Pulmonary artery endothelial cell (primary cell): Measurements from ENCODE around the gene P3H3. TPM values are rescaled to one million over a fixed set of nuclear protein-coding genes. Genes with fewer than 3 reads are reported as not detected.
"Not testable (repeated sequence)": the region's sequence is repeated elsewhere in the genome, so short reads cannot be mapped to it uniquely, and the experiment has no call there.

Source experiments
- DNase-seq: peaks from one replicate; pipeline ENCODE4 v3.0.0-alpha.2; 2011; ENCODE audit warnings: low read depth, low spot score
- total RNA-seq: library from RNA; depleted of rRNA; stranded (reverse); fragments of >200 nt; gene quantifications from 2 replicates; pipeline ENCODE4 v1.2.3, GENCODE V29; 2014

Gene P3H3
- total RNA-seq, 1 donor from 2014 or later = 83.1 TPM

- no peak for DNase-seq
Measured at GRCh38 chr12:6843118-6843902, 15.1 kb downstream of the P3H3 start.

DNA sequence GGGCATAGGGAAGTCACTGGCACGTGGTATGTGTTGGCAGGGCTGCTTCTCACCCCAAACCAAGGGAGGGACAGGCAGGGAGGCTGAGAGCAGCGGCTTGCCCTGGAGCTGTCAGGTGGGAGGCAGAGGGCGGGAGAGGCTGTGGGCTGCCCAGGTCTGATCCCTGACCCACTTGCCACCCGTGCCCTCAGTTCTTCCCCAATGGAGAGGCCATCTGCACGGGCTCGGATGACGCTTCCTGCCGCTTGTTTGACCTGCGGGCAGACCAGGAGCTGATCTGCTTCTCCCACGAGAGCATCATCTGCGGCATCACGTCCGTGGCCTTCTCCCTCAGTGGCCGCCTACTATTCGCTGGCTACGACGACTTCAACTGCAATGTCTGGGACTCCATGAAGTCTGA, 17.2 kb downstream of the P3H3 start:
- DNase-seq = no peak

DNA sequence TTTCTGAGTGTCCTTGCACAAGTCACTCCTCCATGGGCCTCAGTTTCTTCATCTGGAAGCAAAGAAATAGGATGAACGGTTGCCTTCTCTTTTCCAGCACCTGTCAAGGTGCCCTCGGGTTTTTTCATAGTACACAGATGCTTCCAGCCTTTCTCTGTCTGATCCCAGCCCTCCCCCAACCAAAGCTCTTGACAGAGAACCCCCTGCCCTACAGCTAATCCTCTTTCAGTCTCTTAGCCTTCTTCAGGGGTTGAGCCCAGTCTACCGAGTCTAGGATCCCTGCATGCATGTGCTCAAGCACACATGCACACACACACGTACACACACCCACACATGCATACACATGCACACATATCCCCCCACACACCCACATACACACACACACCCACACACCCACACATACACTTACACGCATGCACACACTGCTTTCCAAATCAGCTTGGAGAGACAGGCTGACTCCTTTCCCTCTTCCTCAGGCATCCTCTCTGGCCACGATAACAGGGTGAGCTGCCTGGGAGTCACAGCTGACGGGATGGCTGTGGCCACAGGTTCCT, 18.2 kb downstream of the P3H3 start:
- no peak for DNase-seq

DNA sequence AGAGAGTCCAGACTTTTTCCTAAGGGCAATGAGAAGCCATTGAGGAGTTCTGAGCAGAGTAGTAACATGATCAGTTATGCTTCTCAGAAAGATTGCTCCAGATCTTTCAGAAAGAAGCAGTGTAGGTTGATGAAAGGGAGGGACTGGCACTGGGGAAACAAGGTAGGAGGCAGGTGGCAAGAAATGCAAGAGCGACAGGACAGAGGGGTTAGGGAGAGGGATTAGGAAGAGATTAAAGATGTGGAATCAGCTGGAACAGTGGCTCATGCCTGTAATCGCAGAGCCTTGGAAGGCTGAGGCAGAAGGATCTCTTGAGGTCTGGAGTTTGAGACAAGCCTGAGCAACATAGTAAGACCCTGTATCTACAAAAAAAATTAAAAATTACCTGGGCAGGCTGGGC, 19.5 kb downstream of the P3H3 start:
- no peak for DNase-seq

- DNase-seq = no peak
Measured at GRCh38 chr12:6849427-6849826, 21.2 kb downstream of the P3H3 start.

GRCh38 chr12:6849976-6850560, 21.9 kb downstream of the P3H3 start:
- no peak for DNase-seq

- no peak for DNase-seq
Measured at GRCh38 chr12:6850796-6851152, 22.6 kb downstream of the P3H3 start.

DNA sequence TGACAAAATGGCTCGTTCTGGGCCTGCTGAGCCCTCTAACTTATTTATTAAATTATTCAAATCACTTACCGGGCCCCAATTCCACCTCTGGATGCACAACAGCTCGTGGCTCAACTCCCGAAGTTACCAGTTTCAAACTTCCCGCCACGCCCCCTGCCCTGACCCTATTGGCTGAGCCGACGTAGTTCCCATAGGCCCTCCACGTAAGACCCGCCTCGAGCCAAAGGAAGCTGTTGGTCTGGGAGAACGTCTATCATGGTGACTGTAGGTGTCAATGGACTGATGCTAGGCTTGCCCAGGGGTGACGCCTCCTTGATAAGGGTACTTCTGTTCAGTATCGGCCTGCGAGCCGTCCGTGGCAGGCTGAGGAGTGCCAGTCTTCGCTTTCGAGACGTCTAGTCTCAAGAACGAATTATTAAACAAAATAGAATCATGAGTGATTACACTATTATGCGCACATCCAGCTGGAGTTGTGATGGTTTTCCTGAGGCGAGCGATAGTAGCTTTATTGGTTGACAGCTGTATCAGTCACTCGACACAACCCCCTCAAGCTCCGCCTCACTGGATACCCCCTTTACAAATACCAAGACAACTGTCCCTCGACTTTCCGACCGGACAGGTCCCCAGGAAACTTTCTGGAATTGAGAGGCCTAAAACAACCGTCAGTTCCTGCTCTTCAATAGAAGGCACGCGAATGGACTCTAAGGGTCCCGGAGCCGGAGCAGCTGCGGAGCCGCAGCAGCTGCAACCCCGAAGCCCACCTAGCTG, 23.1 kb downstream of the P3H3 start, which contains the start of gene CDCA3:
Gene CDCA3 (minus strand): TSS at position 134 of the 768 bp plus-strand sequence. CDS start 334 bp downstream, outside the sequence.
- peak; percentile 97 for DNase-seq

GRCh38 chr12:6851921-6852650, 23.9 kb downstream of the P3H3 start, which contains the start of gene USP5:
USP5 (plus strand) TSS chr12:6852150; CDS start chr12:6852180, 30 bp downstream.
- peak; percentile 99 for DNase-seq

DNA sequence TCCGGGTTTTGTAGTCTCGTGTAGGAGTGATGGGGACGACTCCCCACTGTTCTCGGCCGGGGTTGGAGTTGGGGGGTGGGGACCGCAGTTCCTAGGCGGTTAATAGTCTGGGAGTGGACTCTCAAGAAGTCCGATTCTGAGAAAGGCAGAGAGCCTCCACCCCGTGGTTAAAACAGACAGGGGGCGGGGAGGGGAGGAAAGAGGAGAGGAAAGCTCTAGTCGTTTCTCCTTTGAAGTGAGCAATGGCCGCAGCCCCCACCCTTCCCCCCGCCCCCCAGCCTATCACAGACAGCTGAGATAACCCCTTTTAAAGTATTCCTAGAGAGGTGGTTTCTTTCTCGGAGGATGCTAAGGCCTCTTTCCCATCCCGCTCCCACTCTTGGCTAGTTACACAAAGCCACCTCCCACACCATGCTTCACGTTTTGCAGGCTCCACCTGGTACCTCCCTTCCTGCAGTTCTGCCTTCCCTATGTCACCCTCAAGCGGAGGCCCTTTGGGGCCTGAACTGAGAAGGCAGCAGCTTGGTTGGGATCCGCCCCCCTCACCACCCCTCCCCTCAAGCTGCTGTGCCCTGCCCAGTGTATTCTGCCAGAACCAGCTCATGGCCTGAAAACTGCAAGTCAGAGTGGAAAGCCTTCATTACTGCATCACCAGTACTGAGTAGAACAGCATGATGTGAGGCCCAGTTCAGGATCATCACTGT, 24.6 kb downstream of the P3H3 start:
- DNase-seq = no peak

DNA sequence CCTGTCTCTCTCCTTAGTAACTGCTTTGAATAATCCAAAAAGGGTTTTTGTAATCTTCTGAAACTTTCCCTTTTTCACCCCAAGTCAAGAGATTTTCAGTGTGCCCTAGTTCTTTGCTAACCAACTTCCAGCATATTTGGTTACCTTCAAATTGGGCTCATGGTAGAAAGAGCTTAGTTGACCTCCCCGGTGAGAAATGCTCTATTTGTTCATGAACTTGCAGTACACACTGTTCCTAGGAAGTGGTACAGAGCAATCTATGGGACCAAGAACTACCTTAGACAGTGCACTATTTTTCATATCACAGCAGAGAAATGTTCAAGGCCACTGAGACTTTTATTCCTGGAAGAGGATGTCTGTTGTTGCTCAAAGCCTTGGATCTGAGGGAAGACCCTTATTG, 25.4 kb downstream of the P3H3 start:
- no peak for DNase-seq

- DNase-seq = no peak
Measured at GRCh38 chr12:6854036-6854435, 25.8 kb downstream of the P3H3 start.

DNA sequence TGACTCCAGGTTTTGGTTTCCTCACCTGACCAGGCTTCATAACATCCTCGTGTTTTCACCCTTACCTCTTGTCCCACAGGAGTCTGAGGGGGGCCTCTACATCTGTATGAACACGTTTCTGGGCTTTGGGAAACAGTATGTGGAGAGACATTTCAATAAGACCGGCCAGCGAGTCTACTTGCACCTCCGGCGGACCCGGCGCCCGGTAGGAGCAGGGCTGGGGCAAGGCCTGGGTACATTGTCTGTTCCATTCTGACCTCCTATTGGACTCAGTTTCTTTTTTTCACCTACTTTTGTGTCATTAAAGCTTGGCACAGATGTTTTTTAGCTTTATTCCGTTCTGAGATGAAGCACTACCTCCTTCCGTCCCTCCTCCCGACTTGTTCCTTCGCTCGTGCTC, 27.1 kb downstream of the P3H3 start:
- DNase-seq = no peak

DNA sequence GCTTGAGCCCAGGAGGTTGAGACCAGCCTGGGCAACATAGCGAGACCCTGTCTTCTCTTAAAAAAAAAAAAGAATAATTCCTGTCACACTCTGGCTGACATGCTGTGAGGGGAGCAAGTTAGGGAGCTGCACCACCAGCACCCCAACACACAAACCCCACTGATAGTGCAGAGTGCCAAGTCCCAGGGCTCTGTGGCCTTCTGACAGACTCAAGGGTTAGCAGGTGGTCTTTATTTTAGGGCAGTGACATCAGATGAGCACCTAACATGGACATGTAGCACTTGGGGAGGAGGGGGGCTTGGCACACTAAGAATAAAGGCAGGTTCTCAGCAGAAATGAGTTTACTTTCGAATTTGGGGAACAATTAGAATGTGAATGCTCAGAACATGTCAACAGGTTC, 30.6 kb downstream of the P3H3 start:
- no peak for DNase-seq

DNA sequence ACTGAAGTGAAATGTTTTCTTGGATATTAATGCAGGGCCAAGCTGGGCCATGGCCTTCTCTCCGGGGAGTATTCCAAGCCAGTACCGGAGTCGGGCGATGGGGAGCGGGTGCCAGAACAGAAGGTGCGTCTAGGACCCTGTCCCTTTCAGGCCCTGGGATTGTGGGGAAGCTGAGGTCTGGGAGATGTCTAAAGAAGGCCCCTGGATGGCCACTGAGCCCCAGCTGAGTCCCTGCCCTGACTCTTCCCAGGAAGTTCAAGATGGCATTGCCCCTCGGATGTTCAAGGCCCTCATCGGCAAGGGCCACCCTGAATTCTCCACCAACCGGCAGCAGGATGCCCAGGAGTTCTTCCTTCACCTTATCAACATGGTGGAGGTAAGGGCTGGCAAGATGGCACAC, 31.9 kb downstream of the P3H3 start:
- no peak for DNase-seq

GRCh38 chr12:6860942-6861341, 32.7 kb downstream of the P3H3 start:
- DNase-seq = no peak

- DNase-seq = no peak
Measured at GRCh38 chr12:6861391-6861790, 33.2 kb downstream of the P3H3 start.

DNA sequence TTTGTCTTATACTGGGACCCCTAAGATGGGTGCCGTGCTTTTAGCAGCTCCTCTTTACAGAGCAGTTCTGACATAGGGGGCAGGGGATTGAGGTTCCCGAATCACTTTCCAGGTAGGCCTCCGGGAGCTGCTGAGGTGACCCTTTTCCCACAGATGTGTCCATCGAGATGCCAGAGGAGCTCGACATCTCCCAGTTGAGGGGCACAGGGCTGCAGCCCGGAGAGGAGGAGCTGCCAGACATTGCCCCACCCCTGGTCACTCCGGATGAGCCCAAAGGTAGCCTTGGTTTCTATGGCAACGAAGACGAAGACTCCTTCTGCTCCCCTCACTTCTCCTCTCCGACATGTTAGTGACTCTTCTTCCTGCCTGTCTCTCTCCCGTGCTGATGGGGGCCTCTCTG, 34.8 kb downstream of the P3H3 start:
- DNase-seq = no peak

GRCh38 chr12:6863586-6864321, 35.5 kb downstream of the P3H3 start:
- no peak for DNase-seq

- DNase-seq = not testable (repeated sequence)
Measured at GRCh38 chr12:6865307-6865706, 37.1 kb downstream of the P3H3 start.
